ENCODE results near the gene YIF1B. TPM values are rescaled to one million over a fixed set of nuclear protein-coding genes. Genes with fewer than 3 reads are reported as not detected.

The YIF1B gene
- total and polyA plus RNA-seq, 2 experiments from 2014 or later, result 82.8 to 106 TPM

- H3K4me1 ChIP-seq (ENCODE audit: insufficient read depth), result no peaks in the 10 kb centered on the region
- Mint-ChIP-seq H3K4me3 (no peak overlapping the region), H3K27me3 (ENCODE audit: insufficient read depth, low read depth, poor library complexity) (peaks cover 6% of the 10 kb centered on the region), H3K27ac (no peak overlapping the region), H3K9me3 (no peaks in the 10 kb centered on the region; the same call in 2 of the 3 replicates), H3K4me1 (peaks cover 1% of the 10 kb centered on the region; the same call in 2 of the 3 replicates), H3K36me3 (ENCODE audit: low read depth) (peaks cover 6% of the 10 kb centered on the region; the same call in 2 of the 3 replicates)
- no peaks in the 10 kb centered on the region for H3K79me2 ChIP-seq (replicated peaks; ENCODE audit: insufficient read depth)
- no peak overlapping the region for H2AFZ ChIP-seq
- ATAC-seq, result no peak
- H3K4me3 ChIP-seq, result no peak overlapping the region
- H3K27me3 ChIP-seq (ENCODE audit: insufficient read depth), result no peaks in the 10 kb centered on the region
- H3K27ac ChIP-seq (ENCODE audit: low read depth), result no peak overlapping the region
- 0 out of 2 replicates have a peak, but pooled peaks cover 5% of the 10 kb centered on the region for H3K36me3 ChIP-seq (ENCODE audit: insufficient read depth)
- TF ChIP-seq ETS1 (IDR thresholded peaks at IDR 0.05), result no peak
- TF ChIP-seq ZNF462 (CRISPR knock-in tag; IDR thresholded peaks at IDR 0.05), result no peak
- TF ChIP-seq REST (IDR thresholded peaks at IDR 0.05; ENCODE audit: unreplicated experiment), result no peak
- TF ChIP-seq ZNF331 (CRISPR knock-in tag; IDR thresholded peaks at IDR 0.05; ENCODE audit: low read depth), result no peak
- TF ChIP-seq NANOG (IDR thresholded peaks at IDR 0.05; ENCODE audit: borderline replicate concordance), result no peak
- no peak for TF ChIP-seq EZH2phosphoT487 (IDR thresholded peaks at IDR 0.05; ENCODE audit: unreplicated experiment)
- no peak for TF ChIP-seq EZH2 (IDR thresholded peaks at IDR 0.05; ENCODE audit: low read depth, unreplicated experiment)
- TF ChIP-seq ZNF114 (CRISPR knock-in tag; IDR thresholded peaks at IDR 0.05), result no peak
- no peak for TF ChIP-seq CTCF (conservative IDR thresholded peaks at IDR 0.05; ENCODE audit: low read depth in 2 of 2)
- 0 out of 2 replicates have a peak, but pooled peaks cover 2% of the 10 kb centered on the region for H3F3A ChIP-seq (replicated peaks; ENCODE audit: low read depth)
- H3K9me2 ChIP-seq (ENCODE audit: insufficient read depth), result no peaks in the 10 kb centered on the region
- no peak overlapping the region for H3K4me2 ChIP-seq
- H4K20me1 ChIP-seq (replicated peaks; ENCODE audit: insufficient read depth), result no peaks in the 10 kb centered on the region
- DNase-seq (ENCODE audit: low spot score), result no peak
These were observed 10.8 kb upstream of the YIF1B start for GRCh38 chr19:38326591-38326990.
